Measurements from ENCODE around the gene TELO2.

The TELO2 gene

GRCh38 chr16:1469693-1470201 lies 23.4 kb upstream of the TELO2 start:
- Histone ChIP-seq H2AFZ (ENCODE audit: low read depth, low read length) (no peak overlapping the region), H3K9me3 (ENCODE audit: insufficient read depth, low read length) (no peaks in the 10 kb centered on the region), H3K27ac (ENCODE audit: low read length) (no peak overlapping the region), H3K36me3 (replicated peaks; ENCODE audit: low read depth, low read length) (no peaks in the 10 kb centered on the region), H3K4me3 (ENCODE audit: low read length) (no peak overlapping the region), H3K27me3 (ENCODE audit: low read depth, low read length) (no peaks in the 10 kb centered on the region), H3K4me2 (ENCODE audit: low read length) (no peak overlapping the region), H3K79me2 (ENCODE audit: low read length) (peaks cover 49% of the 10 kb centered on the region), H3K4me1 (ENCODE audit: low read length) (peaks cover 4% of the 10 kb centered on the region), H3K9ac (ENCODE audit: low read length) (no peak overlapping the region), H4K20me1 (ENCODE audit: insufficient read depth, low read length) (no peaks in the 10 kb centered on the region)
- no peak for TF ChIP-seq EZH2phosphoT487 (IDR thresholded peaks at IDR 0.05; ENCODE audit: low read depth)
- no peak for TF ChIP-seq CTCF (IDR thresholded peaks at IDR 0.05; ENCODE audit: low read depth, low read length)

- Histone ChIP-seq H3K79me2 (ENCODE audit: low read length) (peaks cover 57% of the 10 kb centered on the region), H2AFZ (ENCODE audit: low read depth, low read length) (no peak overlapping the region), H3K27me3 (ENCODE audit: low read depth, low read length) (no peaks in the 10 kb centered on the region), H3K36me3 (replicated peaks; ENCODE audit: low read depth, low read length) (no peaks in the 10 kb centered on the region), H3K27ac (ENCODE audit: low read length) (no peak overlapping the region), H3K9me3 (ENCODE audit: insufficient read depth, low read length) (no peaks in the 10 kb centered on the region), H3K4me3 (ENCODE audit: low read length) (no peak overlapping the region), H4K20me1 (ENCODE audit: insufficient read depth, low read length) (no peaks in the 10 kb centered on the region), H3K9ac (ENCODE audit: low read length) (no peak overlapping the region), H3K4me1 (ENCODE audit: low read length) (peaks cover 6% of the 10 kb centered on the region), H3K4me2 (ENCODE audit: low read length) (no peak overlapping the region)
- TF ChIP-seq EZH2phosphoT487 (IDR thresholded peaks at IDR 0.05; ENCODE audit: low read depth) (no peak), CTCF (IDR thresholded peaks at IDR 0.05; ENCODE audit: low read depth, low read length) (no peak)
Measured at GRCh38 chr16:1470481-1471251, 22.5 kb upstream of the TELO2 start.

- H3K27me3 ChIP-seq (ENCODE audit: low read depth, low read length): no peaks in the 10 kb centered on the region
- peaks cover 8% of the 10 kb centered on the region for H3K4me1 ChIP-seq (ENCODE audit: low read length)
- H2AFZ ChIP-seq (ENCODE audit: low read depth, low read length): no peak overlapping the region
- H4K20me1 ChIP-seq (ENCODE audit: insufficient read depth, low read length): no peaks in the 10 kb centered on the region
- peaks cover 57% of the 10 kb centered on the region for H3K79me2 ChIP-seq (ENCODE audit: low read length)
- no peak for TF ChIP-seq EZH2phosphoT487 (IDR thresholded peaks at IDR 0.05; ENCODE audit: low read depth)
- no peak for TF ChIP-seq CTCF (IDR thresholded peaks at IDR 0.05; ENCODE audit: low read depth, low read length)
- H3K27ac ChIP-seq (ENCODE audit: low read length): no peak overlapping the region
- no peak overlapping the region for H3K4me3 ChIP-seq (ENCODE audit: low read length)
- H3K36me3 ChIP-seq (replicated peaks; ENCODE audit: low read depth, low read length): no peaks in the 10 kb centered on the region
- no peak overlapping the region for H3K9ac ChIP-seq (ENCODE audit: low read length)
- no peaks in the 10 kb centered on the region for H3K9me3 ChIP-seq (ENCODE audit: insufficient read depth, low read length)
- H3K4me2 ChIP-seq (ENCODE audit: low read length): no peak overlapping the region
Measured at GRCh38 chr16:1471569-1472194, 21.5 kb upstream of the TELO2 start.

GRCh38 chr16:1472974-1473373 lies 20.2 kb upstream of the TELO2 start:
- H4K20me1 ChIP-seq (ENCODE audit: insufficient read depth, low read length): no peaks in the 10 kb centered on the region
- peaks cover 8% of the 10 kb centered on the region for H3K4me1 ChIP-seq (ENCODE audit: low read length)
- no peaks in the 10 kb centered on the region for H3K36me3 ChIP-seq (replicated peaks; ENCODE audit: low read depth, low read length)
- H2AFZ ChIP-seq (ENCODE audit: low read depth, low read length): no peak overlapping the region
- no peak overlapping the region for H3K4me2 ChIP-seq (ENCODE audit: low read length)
- TF ChIP-seq EZH2phosphoT487 (IDR thresholded peaks at IDR 0.05; ENCODE audit: low read depth) (no peak), CTCF (IDR thresholded peaks at IDR 0.05; ENCODE audit: low read depth, low read length) (no peak)
- H3K9me3 ChIP-seq (ENCODE audit: insufficient read depth, low read length): no peaks in the 10 kb centered on the region
- H3K27ac ChIP-seq (ENCODE audit: low read length): no peak overlapping the region
- H3K79me2 ChIP-seq (ENCODE audit: low read length): peaks cover 48% of the 10 kb centered on the region
- no peaks in the 10 kb centered on the region for H3K27me3 ChIP-seq (ENCODE audit: low read depth, low read length)
- no peak overlapping the region for H3K4me3 ChIP-seq (ENCODE audit: low read length)
- H3K9ac ChIP-seq (ENCODE audit: low read length): no peak overlapping the region
